ENCODE data around the gene GNG7.

- TF ChIP-seq, protein P1, sequence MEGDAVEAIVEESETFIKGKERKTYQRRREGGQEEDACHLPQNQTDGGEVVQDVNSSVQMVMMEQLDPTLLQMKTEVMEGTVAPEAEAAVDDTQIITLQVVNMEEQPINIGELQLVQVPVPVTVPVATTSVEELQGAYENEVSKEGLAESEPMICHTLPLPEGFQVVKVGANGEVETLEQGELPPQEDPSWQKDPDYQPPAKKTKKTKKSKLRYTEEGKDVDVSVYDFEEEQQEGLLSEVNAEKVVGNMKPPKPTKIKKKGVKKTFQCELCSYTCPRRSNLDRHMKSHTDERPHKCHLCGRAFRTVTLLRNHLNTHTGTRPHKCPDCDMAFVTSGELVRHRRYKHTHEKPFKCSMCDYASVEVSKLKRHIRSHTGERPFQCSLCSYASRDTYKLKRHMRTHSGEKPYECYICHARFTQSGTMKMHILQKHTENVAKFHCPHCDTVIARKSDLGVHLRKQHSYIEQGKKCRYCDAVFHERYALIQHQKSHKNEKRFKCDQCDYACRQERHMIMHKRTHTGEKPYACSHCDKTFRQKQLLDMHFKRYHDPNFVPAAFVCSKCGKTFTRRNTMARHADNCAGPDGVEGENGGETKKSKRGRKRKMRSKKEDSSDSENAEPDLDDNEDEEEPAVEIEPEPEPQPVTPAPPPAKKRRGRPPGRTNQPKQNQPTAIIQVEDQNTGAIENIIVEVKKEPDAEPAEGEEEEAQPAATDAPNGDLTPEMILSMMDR (IDR thresholded peaks at IDR 0.05; ENCODE audit: low read depth, low read length, poor library complexity, severe bottlenecking) = no peak
- TF ChIP-seq EZH2phosphoT487 (IDR thresholded peaks at IDR 0.05; ENCODE audit: borderline replicate concordance, low read length) = no peak
Measured at GRCh38 chr19:2561221-2561620, 141.3 kb downstream of the GNG7 start.

Data from DOHH2 (cell line).